Adrenal gland (tissue), 12 donors: ENCODE measurements around the gene PGR. TPM values are rescaled to one million over a fixed set of nuclear protein-coding genes. Genes with fewer than 3 reads are reported as not detected.

Experiments
- DNase-seq, 7 donors: peaks; one replicate each; pipeline ENCODE4 v3.0.0-alpha.2; 2019 to 2020
- H3K27ac ChIP-seq, 5 donors: fragments of 200-600 bp; sonication (generic) in 4 of 5; 1 replicate in 3 of 5; 2 replicates in 2 of 5; pipeline versions ENCODE4 v1.5.1 to v1.8.0; 2016 to 2020; ENCODE audit warnings: mild to moderate bottlenecking in 1 of 5
- H3K27me3 ChIP-seq: fragments of 200-600 bp; 2 replicates; pipeline ENCODE4 v1.8.0; 2021
- H3K36me3 ChIP-seq, 2 donors: fragments of 200-600 bp; replicated peaks in 1 of 2; 1 replicate in 1 of 2; 2 replicates in 1 of 2; pipeline versions ENCODE4 v1.5.1 to v1.8.0; 2018 to 2022
- H3K4me1 ChIP-seq, 2 donors: fragments of 200-600 bp; replicated peaks in 1 of 2; 1 replicate in 1 of 2; 2 replicates in 1 of 2; pipeline versions ENCODE4 v1.5.1 to v1.8.0; 2018 to 2021
- H3K4me3 ChIP-seq, 4 donors: fragments of 200-600 bp; sonication (generic) in 3 of 4; one replicate each; pipeline ENCODE4 v1.5.1; 2016 to 2018
- H3K9me3 ChIP-seq, 3 donors: fragments of 200-600 bp; sonication (generic) in 1 of 3; replicated peaks in 1 of 3; 1 replicate in 2 of 3; 2 replicates in 1 of 3; pipeline versions ENCODE4 v1.5.1 to v1.8.0; 2016 to 2021
- CTCF ChIP-seq, 6 experiments: fragments of 450-650 bp in 4 of 6; fragments of 200-600 bp in 2 of 6; sonication (generic) in 1 of 6; IDR thresholded peaks; 1 replicate in 5 of 6; 2 replicates in 1 of 6; pipeline versions ENCODE4 v1.5.1 to v1.8.0; 2016 to 2021; ENCODE audit warnings: antibody characterized with exemption in 6 of 6, mild to moderate bottlenecking in 2 of 6, moderate library complexity in 1 of 6
- POLR2A ChIP-seq, 2 donors: fragments of 450-650 bp; IDR thresholded peaks; one replicate each; pipeline ENCODE4 v1.6.1; 2017; ENCODE audit warnings: antibody characterized with exemption in 2 of 2, mild to moderate bottlenecking in 2 of 2, moderate library complexity in 1 of 2
- WGBS, 4 donors: extraction: QIAGEN DNeasy Blood & Tissue Kit in 2 of 4; methylation state at CpG; one replicate each; pipeline versions ENCODE4 v1.1.5 to v1.1.7; 2013 to 2017; 5-methylcytosine and 5-hydroxymethylcytosine counted together
- intact Hi-C, 2 donors: fragments of 100-400 bp; cut with DNase I; formaldehyde crosslinking; loops; one replicate each; pipeline versions ENCODE4 v1.14.1 to v1.15.0; 2022 to 2023
- polyA plus RNA-seq, 3 donors: library from polyadenylated mRNA; stranded (reverse); fragments of 200-250 nt in 2 of 3; fragments of 350-450 nt in 1 of 3; fragmentation: Illumina TruSeq in 1 of 3; extraction: RNeasy Lipid Tissue Mini Kit (QIAGEN cat#74804) in 1 of 3; gene quantifications; one replicate each; pipeline ENCODE4 v1.2.3, GENCODE V29; 2013 to 2014
- total RNA-seq, 9 donors: library from RNA; depleted of rRNA in 4 of 9; stranded (reverse); fragments of >200 nt in 4 of 9; fragments of 120-200 nt in 1 of 9; fragmentation: NEBNext Ultra II Directional in 1 of 9; extraction: Animal tissue kit (Norgen Biotek cat#: 25700) in 1 of 9; gene quantifications; one replicate each; pipeline versions ENCODE4 v1.1.0 to v1.2.4, GENCODE V29; 2013 to 2023
- donor health status: healthy with polysubstance abuse.
- donor health status: Bipolar disorder and iron deficiency.
- donor health status: DM: yes; HTN: yes; CAD: no.
- donor health status: DM: no; HTN: no; CAD: no.
- donor health status: DM: no; HTN: no; CAD: no.
- donor health status: DM: yes; HTN: yes; CAD: no.

Gene PGR
- total and polyA plus RNA-seq, 12 donors = 0.24 to 17.3 (median 3.3) TPM

GRCh38 chr11:101127699-101128570 lies 1.7 kb downstream of the PGR start:
- Histone ChIP-seq H3K9me3 (no peaks in the 10 kb centered on the region), H3K4me1 (peaks cover 0 to 6% of the 10 kb centered on the region in 2 donors), H3K36me3 (no peaks in the 10 kb centered on the region), H3K27ac (peak overlapping the region in 4 of 5 donors; percentile 52 to 78 (median 72)), H3K27me3 (peaks cover 19% of the 10 kb centered on the region), H3K4me3 (peak overlapping the region in 3 of 4 donors; percentile 44 to 84 (median 73))
- DNase-seq = peak; percentile 25 to 60 (median 38)
- 0 to 1% (median 1%) methylated on average over 12 to 93 of the region's 93 CpGs for WGBS, 4 donors
- TF ChIP-seq CTCF (IDR thresholded peaks at IDR 0.05) (no peak), POLR2A (IDR thresholded peaks at IDR 0.05) (peak in 1 of 2 donors; percentile 35)
- intact Hi-C loops = no loop called here

- no peaks in the 10 kb centered on the region for H3K36me3 ChIP-seq
- peaks cover 0 to 6% of the 10 kb centered on the region in 2 donors for H3K4me1 ChIP-seq
- H3K9me3 ChIP-seq = no peaks in the 10 kb centered on the region
- DNase-seq = peak in 5 of 7 donors; percentile 16 to 54 (median 28)
- TF ChIP-seq CTCF (IDR thresholded peaks at IDR 0.05) (no peak), POLR2A (IDR thresholded peaks at IDR 0.05) (peak in 1 of 2 donors; percentile 42)
- H3K27me3 ChIP-seq = peaks cover 19% of the 10 kb centered on the region
- H3K4me3 ChIP-seq = peak overlapping the region in 3 of 4 donors; percentile 44 to 84 (median 73)
- peak overlapping the region in 4 of 5 donors; percentile 52 to 78 (median 72) for H3K27ac ChIP-seq
- intact Hi-C loops = no loop called here
- 1 to 2% (median 1%) methylated on average over 10 to 55 of the region's 55 CpGs for WGBS, 4 donors
Measured at GRCh38 chr11:101127197-101127698, 2.4 kb downstream of the PGR start.

- intact Hi-C loops = no loop called here
- Histone ChIP-seq H3K4me3 (peak overlapping the region in 2 of 4 donors; percentile 73 to 84), H3K4me1 (peaks cover 0 to 6% of the 10 kb centered on the region in 2 donors), H3K9me3 (no peaks in the 10 kb centered on the region), H3K27ac (peak overlapping the region in 4 of 5 donors; percentile 52 to 78 (median 72)), H3K27me3 (peaks cover 19% of the 10 kb centered on the region), H3K36me3 (no peaks in the 10 kb centered on the region)
- peak; percentile 21 to 58 (median 31) for DNase-seq
- 4 to 8% (median 6%) methylated on average over 18 of the region's 18 CpGs for WGBS, 4 donors
- TF ChIP-seq CTCF (IDR thresholded peaks at IDR 0.05) (no peak), POLR2A (IDR thresholded peaks at IDR 0.05) (no peak)
Measured at GRCh38 chr11:101126551-101127196, 2.9 kb downstream of the PGR start.

- Histone ChIP-seq H3K27me3 (no peaks in the 10 kb centered on the region), H3K36me3 (no peaks in the 10 kb centered on the region), H3K27ac (no peak overlapping the region), H3K4me3 (no peak overlapping the region), H3K9me3 (no peaks in the 10 kb centered on the region), H3K4me1 (no peaks in the 10 kb centered on the region)
- DNase-seq = no peak
- TF ChIP-seq POLR2A (IDR thresholded peaks at IDR 0.05) (no peak), CTCF (IDR thresholded peaks at IDR 0.05) (no peak)
- intact Hi-C loops = no loop called here
- 57 to 81% (median 70%) methylated on average over 4 of the region's 4 CpGs for WGBS, 4 donors
Measured at GRCh38 chr11:101115671-101116160, 13.9 kb downstream of the PGR start.
